ENCODE measurements around the gene RAET1G. TPM values are rescaled to one million over a fixed set of nuclear protein-coding genes. Genes with fewer than 3 reads are reported as not detected.
A peak's percentile ranks its signal among the peaks of the same experiment; 100 is the strongest.

RAET1G gene
- total and polyA plus RNA-seq, 2 of the 13 experiments (the other 11 are each of a cell fraction or from before 2014, with no cell fraction given) = not detected

GRCh38 chr6:149867876-149868640 is 54.9 kb downstream of the RAET1G start (continued):
- TF ChIP-seq ZNF362 (CRISPR knock-in tag; IDR thresholded peaks at IDR 0.05; ENCODE audit: borderline replicate concordance) (no peak), ZNF720 (CRISPR knock-in tag; IDR thresholded peaks at IDR 0.05) (no peak), TBX3 (IDR thresholded peaks at IDR 0.05; ENCODE audit: borderline replicate concordance) (no peak), FOXO1 (CRISPR knock-in tag; IDR thresholded peaks at IDR 0.05) (no peak), ZNF674 (CRISPR knock-in tag; IDR thresholded peaks at IDR 0.05; ENCODE audit: low read depth) (no peak), DNMT3B (CRISPR knock-in tag; conservative IDR thresholded peaks at IDR 0.05) (peak; percentile 24; the same call in 1 of the 2 replicates), MAFK (conservative IDR thresholded peaks at IDR 0.05 in 1 of 2, IDR thresholded peaks at IDR 0.05 in 1 of 2; ENCODE audit: low read length in 2 of 2) (peak; percentile 100), RCOR2 (CRISPR knock-in tag; IDR thresholded peaks at IDR 0.05) (no peak), ZFP36L2 (CRISPR knock-in tag; IDR thresholded peaks at IDR 0.05) (no peak), TCF12 (IDR thresholded peaks at IDR 0.05) (no peak), TCF12 (CRISPR knock-in tag; IDR thresholded peaks at IDR 0.05) (no peak), PHF5A (CRISPR knock-in tag; IDR thresholded peaks at IDR 0.05; ENCODE audit: low read depth, unreplicated experiment) (no peak), TAF15 (IDR thresholded peaks at IDR 0.05; ENCODE audit: low read depth, low read length, poor library complexity, severe bottlenecking) (no peak), HNRNPUL1 (IDR thresholded peaks at IDR 0.05; ENCODE audit: low read depth, low read length) (no peak), AGO2 (optimal IDR thresholded peaks at IDR 0.05; ENCODE audit: low read depth, low read length) (no peak), ZFAT (CRISPR knock-in tag; conservative IDR thresholded peaks at IDR 0.05) (no peak), ZNF382 (CRISPR knock-in tag; IDR thresholded peaks at IDR 0.05; ENCODE audit: borderline replicate concordance) (no peak), E2F1 (CRISPR knock-in tag; IDR thresholded peaks at IDR 0.05) (no peak), ZNF235 (CRISPR knock-in tag; IDR thresholded peaks at IDR 0.05; ENCODE audit: borderline replicate concordance) (no peak), MZF1 (CRISPR knock-in tag; IDR thresholded peaks at IDR 0.05; ENCODE audit: borderline replicate concordance) (no peak), CERS6 (CRISPR knock-in tag; IDR thresholded peaks at IDR 0.05) (no peak), ZBTB42 (CRISPR knock-in tag; IDR thresholded peaks at IDR 0.05) (no peak), POGK (CRISPR knock-in tag; conservative IDR thresholded peaks at IDR 0.05) (no peak), ZNF496 (CRISPR knock-in tag; IDR thresholded peaks at IDR 0.05; ENCODE audit: insufficient replicate concordance) (no peak), KLF9 (CRISPR knock-in tag; IDR thresholded peaks at IDR 0.05; ENCODE audit: low read depth) (no peak), GABPA (IDR thresholded peaks at IDR 0.05; ENCODE audit: low read depth, low read length) (no peak), GABPA (CRISPR knock-in tag; IDR thresholded peaks at IDR 0.05; ENCODE audit: low read depth) (no peak), TAF1 (CRISPR knock-in tag; IDR thresholded peaks at IDR 0.05) (no peak)
